NCI-H510A treated with DMSO at 0.1 percent for 48 hours (cell line): ENCODE measurements around the gene CLCN6.

ENCODE experiments used
- DNase-seq: peaks from one replicate; lab custom pipeline; 2025; lab: John Stamatoyannopoulos, UW

The CLCN6 gene

GRCh38 chr1:11828511-11828910 is 22.5 kb downstream of the CLCN6 start:
- DNase-seq, result no peak

- no peak for DNase-seq
These were observed 26.1 kb downstream of the CLCN6 start for GRCh38 chr1:11831945-11832725.

- no peak for DNase-seq
These were observed 27.5 kb downstream of the CLCN6 start for GRCh38 chr1:11833497-11833896.

GRCh38 chr1:11833900-11834299 is 27.9 kb downstream of the CLCN6 start:
- DNase-seq, result no peak

- no peak for DNase-seq
These were observed 29.6 kb downstream of the CLCN6 start for GRCh38 chr1:11835441-11836225.

- DNase-seq, result no peak
These were observed 31.2 kb downstream of the CLCN6 start for GRCh38 chr1:11836955-11837766.

- no peak for DNase-seq
These were observed 31.9 kb downstream of the CLCN6 start for GRCh38 chr1:11837767-11838348.

GRCh38 chr1:11838349-11839272 is 32.6 kb downstream of the CLCN6 start:
- peak; percentile 92 for DNase-seq

- no peak for DNase-seq
These were observed 34.0 kb downstream of the CLCN6 start for GRCh38 chr1:11839727-11840705.

GRCh38 chr1:11841245-11842153 is 35.5 kb downstream of the CLCN6 start:
- DNase-seq, result no peak

- no peak for DNase-seq
These were observed 36.4 kb downstream of the CLCN6 start for GRCh38 chr1:11842154-11843041.

GRCh38 chr1:11845641-11846335 is 39.8 kb downstream of the CLCN6 start:
- DNase-seq, result no peak

- peak; percentile 96 for DNase-seq
These were observed 41.8 kb downstream of the CLCN6 start, which contains the start of gene NPPA for GRCh38 chr1:11847667-11848372. Gene NPPA, minus strand, starts transcription at chr1:11847783. Its CDS starts 99 bp downstream, at chr1:11847684.

- no peak for DNase-seq
These were observed 42.3 kb downstream of the CLCN6 start for GRCh38 chr1:11848373-11848700.

- no peak for DNase-seq
These were observed 44.2 kb downstream of the CLCN6 start for GRCh38 chr1:11850156-11850555.

GRCh38 chr1:11851180-11851579 is 45.2 kb downstream of the CLCN6 start:
- DNase-seq, result no peak
